ENCODE data around the gene SRSF1.

GRCh38 chr17:57975044-57975443 is 32.0 kb downstream of the SRSF1 start:
- TF ChIP-seq CTCF (IDR thresholded peaks at IDR 0.05) (no peak), POLR2A (IDR thresholded peaks at IDR 0.05; ENCODE audit: low read depth) (no peak)

Measured in esophagus muscularis mucosa (tissue), 3 donors.